Peyer's patch (tissue), 4 donors: ENCODE data around the gene SPATS2. TPM values are rescaled to one million over a fixed set of nuclear protein-coding genes. Genes with fewer than 3 reads are reported as not detected.

Experiments used
- DNase-seq, 3 donors: peaks; one replicate each; pipeline ENCODE4 v3.0.0-alpha.2; 2017 to 2019
- H3K27ac ChIP-seq, 4 donors: fragments of 200-600 bp; sonication (generic); one replicate each; pipeline ENCODE4 v1.5.1; 2016 to 2019
- H3K27me3 ChIP-seq, 2 donors: fragments of 200-600 bp; sonication (generic); one replicate each; pipeline ENCODE4 v1.5.1; 2019
- H3K36me3 ChIP-seq, 3 donors: fragments of 200-600 bp; sonication (generic); one replicate each; pipeline ENCODE4 v1.5.1; 2016 to 2019
- H3K4me1 ChIP-seq, 4 donors: fragments of 200-600 bp; sonication (generic); one replicate each; pipeline ENCODE4 v1.5.1; 2016 to 2019
- H3K4me3 ChIP-seq, 4 donors: fragments of 200-600 bp; sonication (generic); 1 replicate in 3 of 4; 2 replicates in 1 of 4; pipeline ENCODE4 v1.5.1; 2016 to 2019; ENCODE audit warnings: mild to moderate bottlenecking in 1 of 4
- H3K9me3 ChIP-seq, 4 donors: fragments of 200-600 bp; sonication (generic); one replicate each; pipeline ENCODE4 v1.5.1; 2016 to 2019; ENCODE audit warnings: mild to moderate bottlenecking in 1 of 4
- POLR2A ChIP-seq, 2 donors: fragments of 450-650 bp; IDR thresholded peaks; one replicate each; pipeline ENCODE4 v1.5.1; 2017; ENCODE audit warnings: antibody characterized with exemption in 2 of 2, mild to moderate bottlenecking in 2 of 2, moderate library complexity in 2 of 2
- total RNA-seq, 4 donors: library from RNA; depleted of rRNA; stranded (reverse); fragments of >200 nt; gene quantifications; one replicate each; pipeline ENCODE4 v1.1.0, GENCODE V29; 2016
- TF ChIP-seq, protein P1 (sequence below), 6 experiments: fragments of 450-650 bp in 4 of 6; fragments of 200-600 bp in 2 of 6; sonication (generic) in 1 of 6; IDR thresholded peaks; one replicate each; pipeline ENCODE4 v1.5.1; 2017 to 2019; ENCODE audit warnings: antibody characterized with exemption in 6 of 6, mild to moderate bottlenecking in 3 of 6, moderate library complexity in 1 of 6

Gene SPATS2
- total RNA-seq, 4 donors from 2014 or later = 20.2 to 49.5 (median 24.8) TPM

DNA sequence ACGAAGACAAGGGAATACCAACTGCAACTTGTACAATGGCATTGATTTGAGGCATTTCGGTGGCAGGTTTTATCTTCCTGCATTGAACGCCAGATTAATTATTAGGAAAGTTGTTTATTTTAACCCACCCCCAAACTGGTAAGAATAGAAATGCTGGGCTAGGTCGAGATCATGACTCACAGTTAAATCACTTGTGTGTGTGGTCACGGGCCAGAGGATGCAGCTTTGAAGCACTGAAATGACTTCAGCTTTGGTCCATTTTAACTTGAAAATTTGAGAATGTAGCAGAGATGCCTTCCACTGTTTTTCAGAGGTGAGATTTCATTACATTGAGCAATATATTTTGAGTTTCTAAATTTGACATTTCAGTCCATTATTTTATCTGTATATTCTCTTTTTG lies 148.0 kb downstream of the SPATS2 start:
- Histone ChIP-seq H3K27me3 (no peaks in the 10 kb centered on the region), H3K4me1 (no peaks in the 10 kb centered on the region), H3K4me3 (no peak overlapping the region), H3K36me3 (peaks cover 0 to 7% (median 0%) of the 10 kb centered on the region in 3 donors), H3K9me3 (no peaks in the 10 kb centered on the region), H3K27ac (no peak overlapping the region)
- no peak for DNase-seq
- TF ChIP-seq POLR2A (IDR thresholded peaks at IDR 0.05) = no peak
- TF ChIP-seq, protein P1, sequence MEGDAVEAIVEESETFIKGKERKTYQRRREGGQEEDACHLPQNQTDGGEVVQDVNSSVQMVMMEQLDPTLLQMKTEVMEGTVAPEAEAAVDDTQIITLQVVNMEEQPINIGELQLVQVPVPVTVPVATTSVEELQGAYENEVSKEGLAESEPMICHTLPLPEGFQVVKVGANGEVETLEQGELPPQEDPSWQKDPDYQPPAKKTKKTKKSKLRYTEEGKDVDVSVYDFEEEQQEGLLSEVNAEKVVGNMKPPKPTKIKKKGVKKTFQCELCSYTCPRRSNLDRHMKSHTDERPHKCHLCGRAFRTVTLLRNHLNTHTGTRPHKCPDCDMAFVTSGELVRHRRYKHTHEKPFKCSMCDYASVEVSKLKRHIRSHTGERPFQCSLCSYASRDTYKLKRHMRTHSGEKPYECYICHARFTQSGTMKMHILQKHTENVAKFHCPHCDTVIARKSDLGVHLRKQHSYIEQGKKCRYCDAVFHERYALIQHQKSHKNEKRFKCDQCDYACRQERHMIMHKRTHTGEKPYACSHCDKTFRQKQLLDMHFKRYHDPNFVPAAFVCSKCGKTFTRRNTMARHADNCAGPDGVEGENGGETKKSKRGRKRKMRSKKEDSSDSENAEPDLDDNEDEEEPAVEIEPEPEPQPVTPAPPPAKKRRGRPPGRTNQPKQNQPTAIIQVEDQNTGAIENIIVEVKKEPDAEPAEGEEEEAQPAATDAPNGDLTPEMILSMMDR (IDR thresholded peaks at IDR 0.05) = no peak

DNA sequence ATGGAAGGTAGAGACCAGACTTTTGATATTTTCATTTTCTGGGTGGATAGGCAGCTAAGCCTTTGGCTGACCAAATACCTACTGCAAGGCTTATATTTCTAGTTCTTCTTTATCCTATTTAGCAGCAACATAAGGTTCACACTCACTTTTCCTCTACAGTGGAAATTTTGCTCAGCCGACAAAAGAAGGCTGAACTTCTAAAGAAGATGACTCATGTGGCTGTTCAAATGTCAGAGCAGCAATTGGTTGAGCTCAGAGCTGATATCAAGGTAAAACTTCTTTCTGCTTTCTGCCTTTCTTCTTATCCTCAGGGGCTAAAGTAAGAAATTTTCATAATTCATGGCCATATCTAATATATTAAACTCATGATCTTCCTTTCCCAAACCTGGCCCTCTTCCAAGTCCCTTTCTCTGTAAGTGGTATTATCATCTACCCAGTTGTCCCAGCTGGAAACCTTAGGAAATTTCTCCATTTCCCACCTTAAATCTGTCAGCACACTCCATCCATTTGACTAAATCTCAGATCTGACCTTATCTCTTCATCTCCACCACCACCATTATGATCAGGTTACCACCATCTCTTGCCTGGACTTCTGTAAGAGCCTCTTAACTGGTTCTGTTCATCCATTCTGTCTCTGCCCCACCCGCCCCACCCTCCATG lies 151.8 kb downstream of the SPATS2 start:
- no peaks in the 10 kb centered on the region for H3K9me3 ChIP-seq
- H3K36me3 ChIP-seq = peaks cover 0 to 24% (median 0%) of the 10 kb centered on the region in 3 donors
- no peak overlapping the region for H3K4me3 ChIP-seq
- H3K27ac ChIP-seq = no peak overlapping the region
- H3K4me1 ChIP-seq = no peaks in the 10 kb centered on the region
- no peak for DNase-seq
- TF ChIP-seq, protein P1 (IDR thresholded peaks at IDR 0.05) = no peak
- TF ChIP-seq POLR2A (IDR thresholded peaks at IDR 0.05) = no peak
- H3K27me3 ChIP-seq = no peaks in the 10 kb centered on the region

DNA sequence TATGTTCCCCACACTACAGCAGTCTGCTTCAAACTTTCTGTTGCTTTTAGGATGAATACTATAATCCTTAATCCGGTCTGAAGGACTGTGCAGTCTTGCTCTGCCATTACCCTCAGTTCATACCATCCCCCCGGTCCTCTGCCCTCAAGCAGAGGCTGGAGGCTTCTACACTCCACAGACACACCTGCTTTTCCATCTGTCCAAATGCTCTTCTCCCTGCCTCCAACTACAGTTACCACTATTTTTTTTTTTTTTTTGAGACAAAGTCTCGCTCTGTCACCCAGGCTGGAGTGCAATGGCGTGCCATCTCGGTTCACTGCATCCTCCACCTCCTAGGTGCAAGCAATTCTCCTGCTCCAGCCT lies 152.3 kb downstream of the SPATS2 start:
- no peaks in the 10 kb centered on the region for H3K27me3 ChIP-seq
- no peaks in the 10 kb centered on the region for H3K4me1 ChIP-seq
- H3K27ac ChIP-seq = no peak overlapping the region
- TF ChIP-seq, protein P1 (IDR thresholded peaks at IDR 0.05) = no peak
- TF ChIP-seq POLR2A (IDR thresholded peaks at IDR 0.05) = no peak
- H3K9me3 ChIP-seq = no peaks in the 10 kb centered on the region
- H3K4me3 ChIP-seq = no peak overlapping the region
- peaks cover 0 to 26% (median 0%) of the 10 kb centered on the region in 3 donors for H3K36me3 ChIP-seq
- DNase-seq = no peak

DNA sequence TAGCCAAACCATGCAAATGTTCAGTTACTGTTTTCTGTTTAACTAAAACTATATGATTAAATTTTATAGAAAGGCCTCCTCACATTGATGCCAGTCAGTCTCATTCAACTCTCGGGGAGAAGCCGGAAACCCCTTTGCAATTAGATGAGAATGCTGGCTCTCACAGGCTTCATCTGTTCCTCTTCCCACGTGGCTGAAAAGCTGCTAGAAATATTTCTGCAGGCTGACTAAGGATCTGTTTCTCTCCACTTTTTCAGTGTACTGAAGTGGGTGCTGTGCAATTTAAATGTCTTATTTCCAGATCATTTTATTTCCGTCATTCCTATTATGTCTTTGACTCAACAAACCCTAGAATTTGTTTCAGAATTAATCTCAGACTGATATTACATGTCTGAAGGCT lies 154.1 kb downstream of the SPATS2 start:
- Histone ChIP-seq H3K4me1 (no peaks in the 10 kb centered on the region), H3K4me3 (no peak overlapping the region), H3K27me3 (no peaks in the 10 kb centered on the region), H3K36me3 (peaks cover 0 to 44% (median 0%) of the 10 kb centered on the region in 3 donors), H3K27ac (no peak overlapping the region), H3K9me3 (no peaks in the 10 kb centered on the region)
- no peak for DNase-seq
- TF ChIP-seq, protein P1 (IDR thresholded peaks at IDR 0.05) = no peak

DNA sequence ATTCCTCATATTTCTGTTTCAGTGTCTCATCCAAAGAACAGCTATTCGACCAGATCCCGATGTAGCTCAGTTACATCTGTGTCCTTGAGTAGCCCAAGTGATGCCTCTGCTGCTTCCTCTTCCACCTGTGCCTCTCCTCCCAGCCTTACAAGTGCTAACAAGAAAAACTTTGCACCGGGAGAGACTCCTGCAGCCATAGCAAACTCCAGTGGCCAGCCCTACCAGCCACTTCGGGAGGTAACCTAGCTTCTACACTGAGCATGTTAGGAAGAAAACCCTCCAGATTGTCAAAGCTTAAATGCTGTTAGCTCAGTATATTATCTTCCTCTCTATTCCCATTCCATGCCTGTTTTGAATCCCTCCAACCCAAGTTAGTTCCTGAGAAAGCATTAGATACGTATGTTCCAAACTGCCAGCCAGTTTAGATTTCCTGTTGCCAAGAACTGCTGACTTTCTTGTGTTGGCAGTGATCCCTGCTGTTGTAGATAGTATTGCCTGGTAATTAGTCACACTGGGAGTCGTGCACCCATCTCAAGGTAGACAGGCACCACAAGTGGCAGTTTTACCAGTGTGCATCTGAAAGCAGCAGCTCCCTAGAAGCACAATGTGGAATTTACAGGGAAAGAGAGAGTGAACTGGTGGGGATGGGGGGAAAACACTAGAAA lies 157.5 kb downstream of the SPATS2 start:
- Histone ChIP-seq H3K9me3 (no peaks in the 10 kb centered on the region), H3K27ac (no peak overlapping the region), H3K4me3 (no peak overlapping the region), H3K4me1 (no peaks in the 10 kb centered on the region), H3K27me3 (no peaks in the 10 kb centered on the region), H3K36me3 (peaks cover 0 to 53% (median 0%) of the 10 kb centered on the region in 3 donors)
- DNase-seq = no peak
- TF ChIP-seq POLR2A (IDR thresholded peaks at IDR 0.05) = no peak
- TF ChIP-seq, protein P1 (IDR thresholded peaks at IDR 0.05) = no peak
